Natural killer cell (primary cell): ENCODE measurements around the gene RFTN2. TPM values are rescaled to one million over a fixed set of nuclear protein-coding genes. Genes with fewer than 3 reads are reported as not detected.

Experiments used
- ATAC-seq, 3 donors: fragments of 150-1000 bp in 2 of 3; fragments of 200-7000 bp in 1 of 3; cut with Tn5 transposase; 1 replicate in 1 of 3; 2 replicates in 2 of 3; pipeline ENCODE4 v1.10.0; 2021; ENCODE audit warnings: mild to moderate bottlenecking in 2 of 3, moderate library complexity in 2 of 3
- DNase-seq, 2 donors: peaks; one replicate each; pipeline versions ENCODE4 v3.0.0 to v3.0.0-alpha.2; 2013 to 2021; ENCODE audit warnings: mixed read lengths in 1 of 2
- H3K27ac ChIP-seq: one replicate; pipeline ENCODE4 v1.5.1; 2013; ENCODE audit warnings: mild to moderate bottlenecking, low read length
- H3K27me3 ChIP-seq: one replicate; pipeline ENCODE4 v1.6.1; 2013; ENCODE audit warnings: low read length; ENCODE audit not compliant: control insufficient read depth, insufficient read depth
- H3K36me3 ChIP-seq: one replicate; pipeline ENCODE4 v1.6.1; 2013; ENCODE audit warnings: low read length; ENCODE audit not compliant: control insufficient read depth, insufficient read depth
- H3K4me1 ChIP-seq: one replicate; pipeline ENCODE4 v1.6.1; 2013; ENCODE audit warnings: low read length; ENCODE audit not compliant: control insufficient read depth, insufficient read depth
- H3K4me3 ChIP-seq: one replicate; pipeline ENCODE4 v1.5.1; 2013; ENCODE audit warnings: low read length
- H3K9me3 ChIP-seq: one replicate; pipeline ENCODE4 v1.6.1; 2013; ENCODE audit warnings: low read length; ENCODE audit not compliant: control insufficient read depth, insufficient read depth
- H3K27ac Mint-ChIP-seq, 2 donors: one replicate each; pipeline ENCODE4 v1.8.0; 2022; ENCODE audit warnings: mild to moderate bottlenecking in 2 of 2, mixed read lengths in 2 of 2, moderate library complexity in 1 of 2
- H3K27me3 Mint-ChIP-seq, 2 donors: one replicate each; pipeline ENCODE4 v1.8.0; 2022; ENCODE audit warnings: low read depth in 2 of 2, mixed read lengths in 2 of 2
- H3K36me3 Mint-ChIP-seq: one replicate; pipeline ENCODE4 v1.8.0; 2022; ENCODE audit warnings: mixed read lengths
- H3K4me1 Mint-ChIP-seq, 2 donors: one replicate each; pipeline ENCODE4 v1.8.0; 2022; ENCODE audit warnings: mixed read lengths in 2 of 2
- H3K4me3 Mint-ChIP-seq: one replicate; pipeline ENCODE4 v1.8.0; 2022; ENCODE audit warnings: mild to moderate bottlenecking, moderate library complexity, mixed read lengths
- H3K9me3 Mint-ChIP-seq, 2 donors: one replicate each; pipeline ENCODE4 v1.8.0; 2022; ENCODE audit warnings: mixed read lengths in 2 of 2
- CTCF ChIP-seq: fragments of 200-600 bp; IDR thresholded peaks from one replicate; pipeline ENCODE4 v1.8.0; 2022; ENCODE audit warnings: antibody characterized with exemption
- WGBS: methylation state at CpG from one replicate; pipeline ENCODE4 v1.1.7; 2013; ENCODE audit warnings: missing lambda C conversion rate; ENCODE audit not compliant: insufficient coverage; 5-methylcytosine and 5-hydroxymethylcytosine counted together
- intact Hi-C: fragments of 100-400 bp; cut with micrococcal nuclease; formaldehyde crosslinking; loops from one replicate; pipeline ENCODE4 v1.14.2; 2022
- total RNA-seq, 4 donors: library from RNA; stranded (reverse); fragments of 120-200 nt in 1 of 4; gene quantifications; one replicate each; pipeline versions ENCODE4 v1.2.3 to v1.2.4, GENCODE V29; 2013 to 2022

Gene RFTN2
- total RNA-seq, 3 donors from 2014 or later (not counting 1 experiment from before 2014, with no cell fraction given): not detected

GRCh38 chr2:197707316-197708213 lies 32.2 kb upstream of the RFTN2 start:
- no peak overlapping the region for H3K27ac ChIP-seq
- no peak for ATAC-seq

GRCh38 chr2:197706839-197707207 lies 31.4 kb upstream of the RFTN2 start:
- no peak overlapping the region for H3K27ac ChIP-seq
- ATAC-seq: no peak
- Mint-ChIP-seq H3K36me3 (no peaks in the 10 kb centered on the region), H3K4me3 (peak overlapping the region; percentile 88), H3K27ac (peak overlapping the region in 1 of 2 donors; percentile 92), H3K4me1 (peaks cover 52 to 55% of the 10 kb centered on the region in 2 donors), H3K27me3 (peaks cover 5 to 10% of the 10 kb centered on the region in 2 donors), H3K9me3 (no peaks in the 10 kb centered on the region)
- peak overlapping the region; percentile 97 for H3K4me3 ChIP-seq
- 79% methylated on average over 5 of the region's 5 CpGs for WGBS
- intact Hi-C loops: loop anchor here (1.0 to 5.0 kb wide), 3 partner anchors 70 to 590 kb away; no protein-coding TSS in a partner anchor
- no peaks in the 10 kb centered on the region for H3K9me3 ChIP-seq
- no peak for TF ChIP-seq CTCF
- peaks cover 7% of the 10 kb centered on the region for H3K36me3 ChIP-seq
- DNase-seq: no peak
- no peaks in the 10 kb centered on the region for H3K27me3 ChIP-seq
- H3K4me1 ChIP-seq: peaks cover 21% of the 10 kb centered on the region

More at GRCh38 chr2:197707316-197708213, 32.2 kb upstream of the RFTN2 start:
- Mint-ChIP-seq H3K27me3 (peaks cover 2 to 4% of the 10 kb centered on the region in 2 donors), H3K36me3 (no peaks in the 10 kb centered on the region), H3K27ac (peak overlapping the region; percentile 38 to 56), H3K4me3 (peak overlapping the region; percentile 88), H3K4me1 (peaks cover 52 to 55% of the 10 kb centered on the region in 2 donors), H3K9me3 (no peaks in the 10 kb centered on the region)
- H3K36me3 ChIP-seq: peaks cover 7% of the 10 kb centered on the region
- WGBS: 20% methylated on average over 1 of the region's 4 CpGs
- TF ChIP-seq CTCF: peak; percentile 75
- H3K27me3 ChIP-seq: no peaks in the 10 kb centered on the region
- intact Hi-C loops: loop anchor here (1.0 to 5.0 kb wide), 3 partner anchors 70 to 589 kb away; no protein-coding TSS in a partner anchor
- peak in 1 of 2 donors; percentile 64 for DNase-seq
- H3K4me3 ChIP-seq: no peak overlapping the region
- H3K4me1 ChIP-seq: peaks cover 21% of the 10 kb centered on the region
- H3K9me3 ChIP-seq: no peaks in the 10 kb centered on the region

- Mint-ChIP-seq H3K36me3 (no peaks in the 10 kb centered on the region), H3K27ac (peak overlapping the region; percentile 88 to 92), H3K4me1 (peaks cover 52 to 55% of the 10 kb centered on the region in 2 donors), H3K4me3 (peak overlapping the region; percentile 88), H3K27me3 (peaks cover 9 to 16% of the 10 kb centered on the region in 2 donors), H3K9me3 (no peaks in the 10 kb centered on the region)
- Histone ChIP-seq H3K27ac (peak overlapping the region; percentile 62), H3K4me3 (peak overlapping the region; percentile 97), H3K27me3 (no peaks in the 10 kb centered on the region), H3K4me1 (peaks cover 21% of the 10 kb centered on the region), H3K9me3 (no peaks in the 10 kb centered on the region), H3K36me3 (peaks cover 5% of the 10 kb centered on the region)
- no peak for TF ChIP-seq CTCF
- 22% methylated on average over 38 of the region's 38 CpGs for WGBS
- no peak for ATAC-seq
- peak in 1 of 2 donors; percentile 36 for DNase-seq
- intact Hi-C loops: loop anchor here (2.0 to 5.0 kb wide), 4 partner anchors 189 to 591 kb away; partner anchors contain the start of genes MOB4 and SF3B1
Observed at GRCh38 chr2:197705912-197706838, 30.8 kb upstream of the RFTN2 start.
